Neuronal stem cell (in vitro differentiated cells): ENCODE results near the gene POLR2J3.
"Not testable (repeated sequence)": the region's sequence is repeated elsewhere in the genome, so short reads cannot be mapped to it uniquely, and the experiment has no call there.

Source experiments
- DNase-seq: peaks from one replicate; pipeline ENCODE4 v3.0.0-alpha.2; 2013; ENCODE audit warnings: low spot score
- H2AFZ ChIP-seq: one replicate; pipeline ENCODE4 v1.6.1; 2013; ENCODE audit warnings: mild to moderate bottlenecking, low read length, inconsistent platforms
- H2AK5ac ChIP-seq: 2 replicates; pipeline ENCODE4 v1.6.1; 2013; ENCODE audit warnings: low read depth, mild to moderate bottlenecking, inconsistent platforms, low read length, moderate library complexity, mixed read lengths
- H2BK120ac ChIP-seq: 2 replicates; pipeline ENCODE4 v1.6.1; 2013; ENCODE audit warnings: low read depth, mild to moderate bottlenecking, inconsistent platforms, low read length, moderate library complexity, mixed read lengths
- H2BK12ac ChIP-seq: one replicate; pipeline ENCODE4 v1.6.1; 2013; ENCODE audit warnings: low read length, inconsistent platforms
- H2BK15ac ChIP-seq: 2 replicates; pipeline ENCODE4 v1.6.1; 2013; ENCODE audit warnings: mild to moderate bottlenecking, low read length, inconsistent platforms, mixed read lengths
- H2BK5ac ChIP-seq: one replicate; pipeline ENCODE4 v1.6.1; 2013; ENCODE audit warnings: inconsistent platforms, mild to moderate bottlenecking, low read length, moderate library complexity
- H3K14ac ChIP-seq: one replicate; pipeline ENCODE4 v1.6.1; 2013; ENCODE audit warnings: low read length, inconsistent platforms
- H3K18ac ChIP-seq: 2 replicates; pipeline ENCODE4 v1.6.1; 2013; ENCODE audit warnings: low read length, inconsistent platforms
- H3K23ac ChIP-seq: 2 replicates; pipeline ENCODE4 v1.6.1; 2013; ENCODE audit warnings: low read depth, mild to moderate bottlenecking, mixed read lengths, low read length, inconsistent platforms; ENCODE audit not compliant: poor library complexity
- H3K27ac ChIP-seq: replicated peaks from 3 replicates; pipeline ENCODE4 v1.5.1; 2013; ENCODE audit warnings: low read length, inconsistent platforms
- H3K27me3 ChIP-seq, 3 experiments: 2 replicates each; pipeline ENCODE4 v1.6.1; 2013; ENCODE audit warnings: low read length in 3 of 3, mild to moderate bottlenecking in 2 of 3, inconsistent platforms in 1 of 3, low read depth in 1 of 3, mixed read lengths in 1 of 3, moderate library complexity in 1 of 3; ENCODE audit not compliant: control insufficient read depth in 3 of 3, insufficient read depth in 3 of 3
- H3K36me3 ChIP-seq, 2 donors: replicated peaks in 1 of 2; 2 replicates each; pipeline ENCODE4 v1.6.1; 2013; ENCODE audit warnings: low read length in 2 of 2; ENCODE audit not compliant: control insufficient read depth in 2 of 2, insufficient read depth in 2 of 2
- H3K4ac ChIP-seq: 2 replicates; pipeline ENCODE4 v1.6.1; 2013; ENCODE audit warnings: inconsistent platforms, mild to moderate bottlenecking, low read length, moderate library complexity
- H3K4me1 ChIP-seq, 2 donors: 1 replicate in 1 of 2; 2 replicates in 1 of 2; pipeline ENCODE4 v1.6.1; 2013; ENCODE audit warnings: low read length in 2 of 2, low read depth in 1 of 2; ENCODE audit not compliant: control insufficient read depth in 2 of 2, insufficient read depth in 1 of 2
- H3K4me2 ChIP-seq: one replicate; pipeline ENCODE4 v1.6.1; 2013; ENCODE audit warnings: mild to moderate bottlenecking, low read length, inconsistent platforms; ENCODE audit not compliant: insufficient read depth, poor library complexity, severe bottlenecking
- H3K4me3 ChIP-seq, 2 donors: 2 replicates each; pipeline ENCODE4 v1.5.1; 2013; ENCODE audit warnings: low read length in 2 of 2, mild to moderate bottlenecking in 2 of 2, inconsistent platforms in 1 of 2, moderate library complexity in 1 of 2
- H3K79me1 ChIP-seq: one replicate; pipeline ENCODE4 v1.6.1; 2013; ENCODE audit warnings: low read depth, mild to moderate bottlenecking, inconsistent platforms, low read length, moderate library complexity
- H3K9ac ChIP-seq: one replicate; pipeline ENCODE4 v1.6.1; 2013; ENCODE audit warnings: mild to moderate bottlenecking, low read depth, low read length, inconsistent platforms; ENCODE audit not compliant: poor library complexity
- H3K9me3 ChIP-seq, 2 donors: replicated peaks in 1 of 2; 2 replicates each; pipeline versions ENCODE3 to v1.6.1; 2013; ENCODE audit warnings: low read length in 2 of 2, mild to moderate bottlenecking in 2 of 2, inconsistent platforms in 1 of 2, low read depth in 1 of 2, mixed read lengths in 1 of 2, moderate library complexity in 1 of 2; ENCODE audit not compliant: control insufficient read depth in 2 of 2, insufficient read depth in 1 of 2
- H4K8ac ChIP-seq: one replicate; pipeline ENCODE4 v1.6.1; 2013; ENCODE audit warnings: low read depth, mild to moderate bottlenecking, inconsistent platforms, low read length, moderate library complexity
- H4K91ac ChIP-seq: one replicate; pipeline ENCODE4 v1.6.1; 2013; ENCODE audit warnings: low read length, low read depth, mild to moderate bottlenecking, inconsistent platforms; ENCODE audit not compliant: poor library complexity
- WGBS, 2 donors: extraction: QIAGEN DNeasy Blood & Tissue Kit; methylation state at CpG; one replicate each; pipeline ENCODE4 v1.1.7; 2013; ENCODE audit warnings: missing lambda C conversion rate in 2 of 2, mixed read lengths in 1 of 2; ENCODE audit not compliant: insufficient read length in 2 of 2, insufficient replicate concordance in 1 of 2; ENCODE audit errors: extremely low coverage in 2 of 2; 5-methylcytosine and 5-hydroxymethylcytosine counted together

Gene POLR2J3

GRCh38 chr7:102545288-102545687, 27.1 kb downstream of the POLR2J3 start:
- not testable (repeated sequence) for H3K4me3 ChIP-seq, H3K23ac ChIP-seq, H3K4me2 ChIP-seq, H3K27me3 ChIP-seq, H3K79me1 ChIP-seq, H2BK15ac ChIP-seq, H2BK5ac ChIP-seq, H4K91ac ChIP-seq, H2AFZ ChIP-seq, H3K14ac ChIP-seq, H3K18ac ChIP-seq, H2AK5ac ChIP-seq, H3K27ac ChIP-seq, H3K9ac ChIP-seq, H3K36me3 ChIP-seq, H2BK12ac ChIP-seq, H4K8ac ChIP-seq, H3K4ac ChIP-seq, H3K9me3 ChIP-seq, DNase-seq, H3K4me1 ChIP-seq, H2BK120ac ChIP-seq
- WGBS, 2 donors = no CpG with 5 or more reads among the region's 12 CpGs

GRCh38 chr7:102544372-102544771, 28.0 kb downstream of the POLR2J3 start:
- H3K79me1 ChIP-seq, H3K18ac ChIP-seq, H2AFZ ChIP-seq, H2BK120ac ChIP-seq, DNase-seq, H3K4me2 ChIP-seq, H2AK5ac ChIP-seq, H2BK15ac ChIP-seq, H4K91ac ChIP-seq, H3K14ac ChIP-seq, H3K36me3 ChIP-seq, H3K27ac ChIP-seq, H2BK12ac ChIP-seq, H3K4me1 ChIP-seq, H3K9ac ChIP-seq, H3K27me3 ChIP-seq, H3K4me3 ChIP-seq, H2BK5ac ChIP-seq, H4K8ac ChIP-seq, H3K9me3 ChIP-seq, H3K23ac ChIP-seq, H3K4ac ChIP-seq: not testable (repeated sequence)
- WGBS, 2 donors = no CpG with 5 or more reads among the region's 1 CpG

- H2BK5ac ChIP-seq, H3K27me3 ChIP-seq, H3K36me3 ChIP-seq, DNase-seq, H3K14ac ChIP-seq, H3K4me3 ChIP-seq, H3K4me2 ChIP-seq, H3K79me1 ChIP-seq, H4K8ac ChIP-seq, H3K9me3 ChIP-seq, H2BK12ac ChIP-seq, H4K91ac ChIP-seq, H3K9ac ChIP-seq, H2BK120ac ChIP-seq, H3K4ac ChIP-seq, H2BK15ac ChIP-seq, H3K18ac ChIP-seq, H2AK5ac ChIP-seq, H3K4me1 ChIP-seq, H3K27ac ChIP-seq, H3K23ac ChIP-seq, H2AFZ ChIP-seq: not testable (repeated sequence)
- no CpG with 5 or more reads among the region's 8 CpGs for WGBS, 2 donors
Measured at GRCh38 chr7:102543596-102543995, 28.8 kb downstream of the POLR2J3 start, which contains the start of gene UPK3BL2. Gene UPK3BL2 (minus strand): TSS chr7:102543696. CDS start chr7:102543636, 60 bp downstream.

GRCh38 chr7:102542771-102543170, 29.6 kb downstream of the POLR2J3 start:
- H3K4me1 ChIP-seq, H2BK12ac ChIP-seq, H2AFZ ChIP-seq, H2BK5ac ChIP-seq, H3K9ac ChIP-seq, H3K9me3 ChIP-seq, H3K14ac ChIP-seq, H2BK120ac ChIP-seq, H3K4ac ChIP-seq, DNase-seq, H3K23ac ChIP-seq, H3K4me2 ChIP-seq, H2BK15ac ChIP-seq, H4K8ac ChIP-seq, H3K79me1 ChIP-seq, H3K27me3 ChIP-seq, H3K4me3 ChIP-seq, H3K27ac ChIP-seq, H4K91ac ChIP-seq, H2AK5ac ChIP-seq, H3K18ac ChIP-seq, H3K36me3 ChIP-seq: not testable (repeated sequence)
- WGBS, 2 donors = no CpG with 5 or more reads among the region's 11 CpGs
